HepG2 (cell line): Measurements from ENCODE around the gene RINL. TPM values are rescaled to one million over a fixed set of nuclear protein-coding genes. Genes with fewer than 3 reads are reported as not detected.
A peak's percentile ranks its signal among the peaks of the same experiment; 100 is the strongest.

Experiments
- ETV5 ChIP-seq: IDR thresholded peaks from 2 replicates; pipeline ENCODE4 v1.6.1; 2018; ENCODE audit warnings: missing biosample characterization, missing genetic modification reagents, inconsistent platforms, borderline replicate concordance
- HMGXB3 ChIP-seq: sonication (generic); formaldehyde crosslinking; IDR thresholded peaks from 2 replicates; pipeline ENCODE4 v1.4.0; 2020; ENCODE audit warnings: missing genetic modification reagents, borderline replicate concordance
- JUND ChIP-seq: sonication (generic); formaldehyde crosslinking; IDR thresholded peaks from 2 replicates; pipeline ENCODE4 v1.8.0; 2022; ENCODE audit warnings: mild to moderate bottlenecking, missing genetic modification reagents
- MZF1 ChIP-seq: sonication (generic); formaldehyde crosslinking; IDR thresholded peaks from 2 replicates; pipeline ENCODE4 v1.8.1; 2023; ENCODE audit warnings: mild to moderate bottlenecking, missing genetic modification reagents, borderline replicate concordance
- NFAT5 ChIP-seq: sonication (generic); formaldehyde crosslinking; IDR thresholded peaks from 2 replicates; pipeline ENCODE4 v1.4.0; 2020; ENCODE audit warnings: missing genetic modification reagents
- RXRA ChIP-seq: sonication (generic); formaldehyde crosslinking; IDR thresholded peaks from 2 replicates; pipeline ENCODE4 v1.5.1; 2020; ENCODE audit warnings: missing genetic modification reagents
- TEAD2 ChIP-seq: sonication (generic); formaldehyde crosslinking; IDR thresholded peaks from 2 replicates; pipeline ENCODE4 v1.9.0; 2021; ENCODE audit warnings: missing genetic modification reagents
- ZNF224 ChIP-seq: sonication (generic); formaldehyde crosslinking; IDR thresholded peaks from 2 replicates; pipeline ENCODE4 v1.5.0; 2020; ENCODE audit warnings: mild to moderate bottlenecking, missing genetic modification reagents
- ZNF34 ChIP-seq: sonication (generic); formaldehyde crosslinking; IDR thresholded peaks from 2 replicates; pipeline ENCODE4 v1.4.0; 2020; ENCODE audit warnings: mild to moderate bottlenecking, missing genetic modification reagents, borderline replicate concordance
- ZNF639 ChIP-seq: conservative IDR thresholded peaks from 2 replicates; pipeline ENCODE4 v1.6.1; 2018; ENCODE audit warnings: missing genetic modification reagents
- polyA plus RNA-seq, 8 experiments: library from polyadenylated mRNA; depleted of rRNA in 3 of 8; stranded (reverse) in 7 of 8; unstranded in 1 of 8; fragments of >200 nt; fragmentation: Illumina TruSeq in 4 of 8; extraction: Trizol in 4 of 8; gene quantifications; 2 replicates each; pipeline versions ENCODE4 v1.2.1 to v1.2.3, GENCODE V29; 2011 to 2016; ENCODE audit warnings: low read depth in 4 of 8, missing spikeins in 1 of 8, mixed read lengths in 1 of 8; ENCODE audit not compliant: insufficient read depth in 1 of 8
- total RNA-seq, 5 experiments: library from RNA; depleted of rRNA; stranded (reverse); fragments of >200 nt; fragmentation: Illumina TruSeq; extraction: Trizol; gene quantifications; 2 replicates each; pipeline ENCODE4 v1.2.3, GENCODE V29; 2016; ENCODE audit warnings: low read depth in 1 of 5
- TF ChIP-seq, protein P1 (sequence below): sonication (generic); formaldehyde crosslinking; IDR thresholded peaks from 2 replicates; pipeline ENCODE4 v1.4.0; 2020; ENCODE audit warnings: low read depth, mild to moderate bottlenecking, missing genetic modification reagents
- TF ChIP-seq, protein P2 (sequence below): sonication (generic); formaldehyde crosslinking; conservative IDR thresholded peaks from 2 replicates; pipeline ENCODE4 v1.8.0; 2022; ENCODE audit warnings: low read depth, missing genetic modification reagents

RINL gene
- total and polyA plus RNA-seq, 2 of the 13 experiments (the other 11 are each of a cell fraction or from before 2014, with no cell fraction given) = 11.4 to 18.0 TPM

GRCh38 chr19:38849147-38849859 lies 28.8 kb downstream of the RINL start (continued):
- TF ChIP-seq HMGXB3 (CRISPR knock-in tag) = no peak
- TF ChIP-seq ZNF639 (CRISPR knock-in tag) = peak; percentile 43; the same call in 1 of the 2 replicates
- no peak for TF ChIP-seq ZNF34 (CRISPR knock-in tag)
- 0 out of 2 replicates have a peak, but pooled peaks have one; percentile 37 for TF ChIP-seq NFAT5
- no peak for TF ChIP-seq JUND (CRISPR knock-in tag)
- peak; percentile 66 for TF ChIP-seq RXRA (CRISPR knock-in tag)
- no peak; the same call in 1 of the 2 replicates for TF ChIP-seq TEAD2 (CRISPR knock-in tag)
- TF ChIP-seq ETV5 = no peak
- TF ChIP-seq, protein P1, sequence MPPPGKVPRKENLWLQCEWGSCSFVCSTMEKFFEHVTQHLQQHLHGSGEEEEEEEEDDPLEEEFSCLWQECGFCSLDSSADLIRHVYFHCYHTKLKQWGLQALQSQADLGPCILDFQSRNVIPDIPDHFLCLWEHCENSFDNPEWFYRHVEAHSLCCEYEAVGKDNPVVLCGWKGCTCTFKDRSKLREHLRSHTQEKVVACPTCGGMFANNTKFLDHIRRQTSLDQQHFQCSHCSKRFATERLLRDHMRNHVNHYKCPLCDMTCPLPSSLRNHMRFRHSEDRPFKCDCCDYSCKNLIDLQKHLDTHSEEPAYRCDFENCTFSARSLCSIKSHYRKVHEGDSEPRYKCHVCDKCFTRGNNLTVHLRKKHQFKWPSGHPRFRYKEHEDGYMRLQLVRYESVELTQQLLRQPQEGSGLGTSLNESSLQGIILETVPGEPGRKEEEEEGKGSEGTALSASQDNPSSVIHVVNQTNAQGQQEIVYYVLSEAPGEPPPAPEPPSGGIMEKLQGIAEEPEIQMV = no peak
- TF ChIP-seq MZF1 (CRISPR knock-in tag) = no peak
- TF ChIP-seq ZNF224 (CRISPR knock-in tag) = 0 out of 2 replicates have a peak, but pooled peaks have one; percentile 71
- TF ChIP-seq, protein P2, sequence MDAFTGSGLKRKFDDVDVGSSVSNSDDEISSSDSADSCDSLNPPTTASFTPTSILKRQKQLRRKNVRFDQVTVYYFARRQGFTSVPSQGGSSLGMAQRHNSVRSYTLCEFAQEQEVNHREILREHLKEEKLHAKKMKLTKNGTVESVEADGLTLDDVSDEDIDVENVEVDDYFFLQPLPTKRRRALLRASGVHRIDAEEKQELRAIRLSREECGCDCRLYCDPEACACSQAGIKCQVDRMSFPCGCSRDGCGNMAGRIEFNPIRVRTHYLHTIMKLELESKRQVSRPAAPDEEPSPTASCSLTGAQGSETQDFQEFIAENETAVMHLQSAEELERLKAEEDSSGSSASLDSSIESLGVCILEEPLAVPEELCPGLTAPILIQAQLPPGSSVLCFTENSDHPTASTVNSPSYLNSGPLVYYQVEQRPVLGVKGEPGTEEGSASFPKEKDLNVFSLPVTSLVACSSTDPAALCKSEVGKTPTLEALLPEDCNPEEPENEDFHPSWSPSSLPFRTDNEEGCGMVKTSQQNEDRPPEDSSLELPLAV (CRISPR knock-in tag) = no peak
